Tibial nerve (tissue), 4 donors: ENCODE results near the gene MOB2. TPM values are rescaled to one million over a fixed set of nuclear protein-coding genes. Genes with fewer than 3 reads are reported as not detected.

Experiments
- DNase-seq, 2 donors: peaks; one replicate each; pipeline ENCODE4 v3.0.0-alpha.2; 2019; ENCODE audit warnings: low spot score in 2 of 2
- H3K27ac ChIP-seq, 4 donors: fragments of 200-600 bp; sonication (generic) in 3 of 4; one replicate each; pipeline ENCODE4 v1.5.1; 2017 to 2019; ENCODE audit warnings: mild to moderate bottlenecking in 1 of 4
- H3K27me3 ChIP-seq, 2 donors: fragments of 200-600 bp; sonication (generic) in 1 of 2; one replicate each; pipeline versions ENCODE4 v1.5.1 to v1.6.0; 2017 to 2019
- H3K36me3 ChIP-seq, 3 donors: fragments of 200-600 bp; sonication (generic); one replicate each; pipeline ENCODE4 v1.5.1; 2018 to 2019
- H3K4me1 ChIP-seq, 4 donors: fragments of 200-600 bp; sonication (generic) in 3 of 4; one replicate each; pipeline ENCODE4 v1.5.1; 2017 to 2019
- H3K4me3 ChIP-seq, 4 donors: fragments of 200-600 bp; sonication (generic) in 3 of 4; one replicate each; pipeline ENCODE4 v1.5.1; 2017 to 2019; ENCODE audit warnings: mild to moderate bottlenecking in 1 of 4, moderate library complexity in 1 of 4
- H3K9me3 ChIP-seq, 4 donors: fragments of 200-600 bp; sonication (generic) in 3 of 4; one replicate each; pipeline ENCODE4 v1.5.1; 2017 to 2019
- EP300 ChIP-seq, 2 donors: sonication (generic); formaldehyde crosslinking; IDR thresholded peaks; one replicate each; pipeline ENCODE4 v1.6.1; 2017; ENCODE audit warnings: antibody characterized with exemption in 2 of 2, mild to moderate bottlenecking in 1 of 2
- POLR2A ChIP-seq, 2 donors: fragments of 450-650 bp; IDR thresholded peaks; one replicate each; pipeline ENCODE4 v1.6.1; 2017; ENCODE audit warnings: antibody characterized with exemption in 2 of 2, mild to moderate bottlenecking in 2 of 2, moderate library complexity in 2 of 2
- WGBS, 2 donors: methylation state at CpG; one replicate each; pipeline ENCODE4 v1.1.5; 2018; 5-methylcytosine and 5-hydroxymethylcytosine counted together
- total RNA-seq, 4 donors: library from RNA; depleted of rRNA; stranded (reverse); fragments of >200 nt; gene quantifications; one replicate each; pipeline ENCODE4 v1.1.0, GENCODE V29; 2016
- TF ChIP-seq, protein P1 (sequence below), 5 experiments: fragments of 200-600 bp in 3 of 5; fragments of 450-650 bp in 2 of 5; sonication (generic) in 3 of 5; IDR thresholded peaks; one replicate each; pipeline ENCODE4 v1.5.1; 2016 to 2019; ENCODE audit warnings: antibody characterized with exemption in 5 of 5, mild to moderate bottlenecking in 3 of 5, moderate library complexity in 2 of 5

The MOB2 gene
- total RNA-seq, 4 donors from 2014 or later, result 42.3 to 55.1 (median 46.9) TPM

DNA sequence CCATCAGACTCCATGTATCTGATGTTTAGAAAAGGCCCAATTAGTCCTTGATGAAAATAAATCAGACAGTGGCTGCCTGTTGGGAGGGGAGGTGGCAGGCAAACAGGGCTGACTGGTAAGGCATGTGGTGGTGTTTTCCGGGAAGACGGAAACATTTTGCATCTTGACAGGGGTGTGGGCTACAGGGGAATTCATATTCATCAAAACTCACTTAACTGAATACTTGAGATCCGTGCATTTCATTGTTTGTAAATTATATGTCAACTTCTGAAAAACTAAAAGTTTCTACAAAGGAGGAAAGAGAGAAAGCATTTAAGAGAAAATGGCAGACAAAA, 10.1 kb upstream of the MOB2 start:
- H3K27ac ChIP-seq, result peak overlapping the region in 1 of 4 donors; percentile 22
- TF ChIP-seq EP300 (IDR thresholded peaks at IDR 0.05) (no peak), POLR2A (IDR thresholded peaks at IDR 0.05) (no peak)
- TF ChIP-seq, protein P1, sequence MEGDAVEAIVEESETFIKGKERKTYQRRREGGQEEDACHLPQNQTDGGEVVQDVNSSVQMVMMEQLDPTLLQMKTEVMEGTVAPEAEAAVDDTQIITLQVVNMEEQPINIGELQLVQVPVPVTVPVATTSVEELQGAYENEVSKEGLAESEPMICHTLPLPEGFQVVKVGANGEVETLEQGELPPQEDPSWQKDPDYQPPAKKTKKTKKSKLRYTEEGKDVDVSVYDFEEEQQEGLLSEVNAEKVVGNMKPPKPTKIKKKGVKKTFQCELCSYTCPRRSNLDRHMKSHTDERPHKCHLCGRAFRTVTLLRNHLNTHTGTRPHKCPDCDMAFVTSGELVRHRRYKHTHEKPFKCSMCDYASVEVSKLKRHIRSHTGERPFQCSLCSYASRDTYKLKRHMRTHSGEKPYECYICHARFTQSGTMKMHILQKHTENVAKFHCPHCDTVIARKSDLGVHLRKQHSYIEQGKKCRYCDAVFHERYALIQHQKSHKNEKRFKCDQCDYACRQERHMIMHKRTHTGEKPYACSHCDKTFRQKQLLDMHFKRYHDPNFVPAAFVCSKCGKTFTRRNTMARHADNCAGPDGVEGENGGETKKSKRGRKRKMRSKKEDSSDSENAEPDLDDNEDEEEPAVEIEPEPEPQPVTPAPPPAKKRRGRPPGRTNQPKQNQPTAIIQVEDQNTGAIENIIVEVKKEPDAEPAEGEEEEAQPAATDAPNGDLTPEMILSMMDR (IDR thresholded peaks at IDR 0.05), result no peak
- 62 to 65% methylated on average over 3 of the region's 3 CpGs for WGBS, 2 donors
- H3K4me1 ChIP-seq, result peaks cover 0 to 25% (median 3%) of the 10 kb centered on the region in 4 donors
- peaks cover 0 to 19% (median 0%) of the 10 kb centered on the region in 3 donors for H3K36me3 ChIP-seq
- H3K4me3 ChIP-seq, result no peak overlapping the region
- DNase-seq, result no peak
- no peaks in the 10 kb centered on the region for H3K27me3 ChIP-seq
- H3K9me3 ChIP-seq, result peaks cover 0 to 2% (median 0%) of the 10 kb centered on the region in 4 donors

DNA sequence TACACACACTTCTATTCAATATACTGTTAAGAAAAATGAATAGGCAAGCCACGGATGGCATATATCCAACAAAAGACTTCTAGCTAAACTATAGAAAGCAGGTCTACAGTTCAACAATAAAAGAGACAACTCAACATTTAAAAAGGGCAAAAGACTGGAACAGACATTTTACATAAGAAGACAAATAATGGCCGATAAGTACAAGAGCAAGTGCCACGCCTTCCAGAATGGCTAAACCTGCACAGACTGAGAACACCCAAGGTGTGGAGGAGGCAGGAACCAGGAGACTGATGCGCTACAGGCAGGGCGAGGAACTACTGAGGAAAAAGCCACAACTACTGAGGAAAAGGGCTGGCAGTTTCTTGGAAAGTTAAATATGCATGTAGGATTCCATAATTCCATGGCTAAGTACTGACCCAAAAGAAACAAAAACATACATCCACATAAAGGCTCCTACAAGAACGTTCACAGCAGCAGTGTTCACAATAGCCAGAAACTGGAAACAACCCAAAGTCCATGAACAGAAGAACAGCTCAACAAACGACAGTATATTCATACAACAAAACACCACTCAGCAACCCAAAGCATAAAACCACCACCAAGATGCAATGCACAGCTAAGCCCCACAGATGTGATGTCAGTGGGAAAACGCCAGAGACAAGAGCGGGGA, 9.6 kb upstream of the MOB2 start:
- WGBS, 2 donors, result 68 to 69% methylated on average over 9 of the region's 9 CpGs
- H3K27me3 ChIP-seq, result no peaks in the 10 kb centered on the region
- no peak overlapping the region for H3K4me3 ChIP-seq
- H3K27ac ChIP-seq, result peak overlapping the region in 1 of 4 donors; percentile 22
- no peak for DNase-seq
- peaks cover 0 to 19% (median 0%) of the 10 kb centered on the region in 3 donors for H3K36me3 ChIP-seq
- peaks cover 0 to 25% (median 3%) of the 10 kb centered on the region in 4 donors for H3K4me1 ChIP-seq
- H3K9me3 ChIP-seq, result peaks cover 0 to 2% (median 0%) of the 10 kb centered on the region in 4 donors
- TF ChIP-seq POLR2A (IDR thresholded peaks at IDR 0.05) (no peak), EP300 (IDR thresholded peaks at IDR 0.05) (no peak)
- TF ChIP-seq, protein P1 (IDR thresholded peaks at IDR 0.05), result no peak

DNA sequence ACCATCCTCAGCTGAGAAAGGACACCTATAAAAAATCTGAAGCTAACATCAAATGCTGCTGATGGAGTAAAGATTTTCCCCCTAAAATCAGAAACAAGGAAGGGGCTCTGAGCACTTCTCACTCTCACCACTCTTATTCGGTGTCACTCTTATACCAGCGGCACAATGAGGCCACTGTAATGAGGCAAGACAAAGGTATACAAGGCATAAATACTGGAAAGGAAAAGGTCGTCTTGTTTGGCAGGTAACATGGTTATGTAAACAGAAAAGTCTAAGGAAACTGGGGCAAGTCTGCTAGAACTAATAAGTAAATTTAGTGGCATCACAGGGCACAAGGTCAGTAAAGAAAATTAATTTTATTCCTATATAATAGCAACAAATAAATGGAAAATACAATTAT, 8.1 kb upstream of the MOB2 start:
- H3K36me3 ChIP-seq, result peaks cover 0 to 5% (median 0%) of the 10 kb centered on the region in 3 donors
- WGBS, 2 donors, result 92 to 93% methylated on average over 3 of the region's 3 CpGs
- H3K9me3 ChIP-seq, result peaks cover 0 to 2% (median 0%) of the 10 kb centered on the region in 4 donors
- no peak for TF ChIP-seq POLR2A (IDR thresholded peaks at IDR 0.05)
- TF ChIP-seq EP300 (IDR thresholded peaks at IDR 0.05), result no peak
- TF ChIP-seq, protein P1 (IDR thresholded peaks at IDR 0.05), result no peak
- H3K4me1 ChIP-seq, result peaks cover 0 to 32% (median 3%) of the 10 kb centered on the region in 4 donors
- H3K27ac ChIP-seq, result no peak overlapping the region
- H3K27me3 ChIP-seq, result no peaks in the 10 kb centered on the region
- H3K4me3 ChIP-seq, result no peak overlapping the region
- DNase-seq, result no peak

DNA sequence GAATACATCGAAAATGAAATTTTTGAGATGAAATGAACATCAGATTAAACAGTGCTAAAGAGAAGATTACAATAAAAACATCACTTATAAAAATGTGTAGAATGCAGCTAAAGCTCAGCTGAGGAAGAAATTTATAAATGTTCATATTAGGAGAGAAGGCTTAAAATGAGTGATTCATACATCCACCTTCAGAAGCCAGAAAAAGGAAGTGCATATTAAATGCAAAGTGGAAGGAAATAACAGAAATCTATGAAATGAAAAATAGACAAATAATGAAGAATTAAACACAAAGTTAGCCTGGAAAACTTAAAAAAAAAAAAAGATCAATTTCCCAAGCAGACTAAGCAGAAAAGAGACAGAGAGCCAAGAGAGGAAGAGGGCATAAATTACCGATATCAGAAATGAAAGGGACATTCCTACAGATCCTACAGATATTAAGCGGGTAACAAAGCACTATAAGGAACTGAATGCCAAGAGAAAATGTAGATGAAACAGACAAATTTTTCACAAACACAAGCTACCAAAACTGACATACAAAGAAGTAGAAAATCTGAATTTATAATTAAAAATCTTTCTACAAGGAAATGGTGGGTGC, 7.2 kb upstream of the MOB2 start:
- Histone ChIP-seq H3K27me3 (no peaks in the 10 kb centered on the region), H3K9me3 (peaks cover 0 to 2% (median 0%) of the 10 kb centered on the region in 4 donors), H3K4me1 (peaks cover 0 to 40% (median 7%) of the 10 kb centered on the region in 4 donors), H3K4me3 (no peak overlapping the region), H3K36me3 (no peaks in the 10 kb centered on the region), H3K27ac (no peak overlapping the region)
- no peak for TF ChIP-seq EP300 (IDR thresholded peaks at IDR 0.05)
- TF ChIP-seq POLR2A (IDR thresholded peaks at IDR 0.05), result no peak
- TF ChIP-seq, protein P1 (IDR thresholded peaks at IDR 0.05), result no peak
- DNase-seq, result no peak
- WGBS, 2 donors, result 74 to 93% methylated on average over 3 of the region's 3 CpGs

DNA sequence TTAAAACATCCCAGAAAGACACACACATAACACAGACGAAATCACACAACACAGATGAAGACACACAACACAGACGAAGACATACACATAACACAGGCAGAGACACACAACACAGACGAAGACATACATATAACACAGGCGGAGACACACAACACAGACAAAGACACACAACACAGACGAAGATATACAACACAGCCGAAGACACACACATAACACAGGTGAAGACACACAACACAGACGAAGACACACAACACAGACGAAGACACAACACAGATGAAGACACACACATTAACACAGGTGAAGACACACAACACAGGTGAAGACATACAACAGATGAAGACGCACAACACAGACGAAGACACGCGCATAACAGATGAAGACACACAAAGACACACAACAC, 4.8 kb upstream of the MOB2 start:
- WGBS, 2 donors, result 89 to 95% methylated on average over 12 of the region's 12 CpGs
- H3K4me1 ChIP-seq, result peaks cover 0 to 45% (median 28%) of the 10 kb centered on the region in 4 donors
- H3K36me3 ChIP-seq, result no peaks in the 10 kb centered on the region
- no peak overlapping the region for H3K27ac ChIP-seq
- peaks cover 0 to 2% (median 0%) of the 10 kb centered on the region in 4 donors for H3K9me3 ChIP-seq
- H3K27me3 ChIP-seq, result no peaks in the 10 kb centered on the region
- TF ChIP-seq POLR2A (IDR thresholded peaks at IDR 0.05), result no peak
- TF ChIP-seq EP300 (IDR thresholded peaks at IDR 0.05), result no peak
- H3K4me3 ChIP-seq, result no peak overlapping the region
- no peak for DNase-seq
